WTC11 (cell line): ENCODE data around the gene POGK. TPM values are rescaled to one million over a fixed set of nuclear protein-coding genes. Genes with fewer than 3 reads are reported as not detected.

Source experiments
- ATAC-seq: fragments of 200-7000 bp; cut with Tn5 transposase; 2 replicates; pipeline ENCODE4 v1.10.0; 2021; ENCODE audit warnings: mild to moderate bottlenecking, moderate library complexity
- CTCF ChIA-PET: fragments of 300-600 bp; sonication (Branson Sonifier 250); formaldehyde crosslinking; loops from one replicate; lab custom pipeline; 2021; ENCODE audit warnings: antibody characterized with exemption; lab: Charles Lee
- POLR2A ChIA-PET: fragments of 350-600 bp; sonication (Branson Sonifier 250); formaldehyde crosslinking; loops from one replicate; lab custom pipeline; 2021; ENCODE audit warnings: antibody characterized with exemption; lab: Charles Lee
- DNase-seq: peaks from one replicate; pipeline ENCODE4 v3.0.0; 2021; ENCODE audit warnings: low spot score
- H3K27ac Mint-ChIP-seq: 2 replicates; pipeline ENCODE4 v1.8.0; 2021; ENCODE audit warnings: mixed read lengths
- H3K27me3 Mint-ChIP-seq: 2 replicates; pipeline ENCODE4 v1.8.0; 2021; ENCODE audit warnings: low read depth, mild to moderate bottlenecking, moderate library complexity, mixed read lengths
- H3K36me3 Mint-ChIP-seq: 2 replicates; pipeline ENCODE4 v1.8.0; 2021; ENCODE audit warnings: mixed read lengths
- H3K4me1 Mint-ChIP-seq: 2 replicates; pipeline ENCODE4 v1.8.0; 2022; ENCODE audit warnings: mixed read lengths
- H3K4me3 Mint-ChIP-seq: 2 replicates; pipeline ENCODE4 v1.8.0; 2021; ENCODE audit warnings: mild to moderate bottlenecking, moderate library complexity, mixed read lengths
- H3K9me3 Mint-ChIP-seq: 2 replicates; pipeline ENCODE4 v1.8.0; 2021; ENCODE audit warnings: mixed read lengths
- AR ChIP-seq: fragments of 250-450 bp; sonication (Bioruptor Pico); IDR thresholded peaks from 2 replicates; pipeline ENCODE4 v1.9.0; 2021; ENCODE audit warnings: mild to moderate bottlenecking
- CDX4 ChIP-seq: fragments of 250-450 bp; sonication (Bioruptor Pico); IDR thresholded peaks from 2 replicates; pipeline ENCODE4 v1.9.0; 2021; ENCODE audit warnings: moderate library complexity, mild to moderate bottlenecking, inconsistent platforms, borderline replicate concordance
- CREB1 ChIP-seq: sonication (generic); formaldehyde crosslinking; IDR thresholded peaks from 2 replicates; pipeline ENCODE4 v1.8.0; 2023; ENCODE audit warnings: mild to moderate bottlenecking, missing genetic modification reagents
- CREM ChIP-seq: sonication (generic); formaldehyde crosslinking; IDR thresholded peaks from 2 replicates; pipeline ENCODE4 v1.8.1; 2022; ENCODE audit warnings: mild to moderate bottlenecking, missing genetic modification reagents, moderate library complexity
- FOXP1 ChIP-seq: sonication (generic); formaldehyde crosslinking; IDR thresholded peaks from 2 replicates; pipeline ENCODE4 v1.8.0; 2022; ENCODE audit warnings: missing genetic modification reagents, mild to moderate bottlenecking, moderate library complexity, borderline replicate concordance
- FOXP4 ChIP-seq: sonication (generic); formaldehyde crosslinking; IDR thresholded peaks from 2 replicates; pipeline ENCODE4 v1.8.0; 2022; ENCODE audit warnings: mild to moderate bottlenecking, missing genetic modification reagents
- GABPB1 ChIP-seq: sonication (generic); formaldehyde crosslinking; IDR thresholded peaks from 2 replicates; pipeline ENCODE4 v1.8.1; 2023; ENCODE audit warnings: mild to moderate bottlenecking, missing genetic modification reagents
- IRF2 ChIP-seq: sonication (generic); formaldehyde crosslinking; IDR thresholded peaks from 2 replicates; pipeline ENCODE4 v1.8.0; 2022; ENCODE audit warnings: low read depth, missing genetic modification reagents, borderline replicate concordance
- JAZF1 ChIP-seq: fragments of 250-450 bp; sonication (Bioruptor Pico); IDR thresholded peaks from 2 replicates; pipeline ENCODE4 v1.9.0; 2021; ENCODE audit warnings: moderate library complexity, mild to moderate bottlenecking, inconsistent platforms
- JUN ChIP-seq: sonication (generic); formaldehyde crosslinking; IDR thresholded peaks from 2 replicates; pipeline ENCODE4 v1.8.0; 2023; ENCODE audit warnings: mild to moderate bottlenecking, missing genetic modification reagents
- MAX ChIP-seq: sonication (generic); formaldehyde crosslinking; IDR thresholded peaks from 2 replicates; pipeline ENCODE4 v1.8.0; 2022; ENCODE audit warnings: mild to moderate bottlenecking, missing genetic modification reagents
- MXD4 ChIP-seq: fragments of 250-450 bp; sonication (Bioruptor Pico); IDR thresholded peaks from 2 replicates; pipeline ENCODE4 v1.8.0; 2021; ENCODE audit warnings: mild to moderate bottlenecking, moderate library complexity, borderline replicate concordance
- MYBL2 ChIP-seq: sonication (generic); formaldehyde crosslinking; IDR thresholded peaks from 2 replicates; pipeline ENCODE4 v1.8.1; 2023; ENCODE audit warnings: mild to moderate bottlenecking, moderate library complexity, missing genetic modification reagents
- OVOL2 ChIP-seq: fragments of 250-450 bp; sonication (Bioruptor Pico); IDR thresholded peaks from 2 replicates; pipeline ENCODE4 v1.9.0; 2021; ENCODE audit warnings: mild to moderate bottlenecking, borderline replicate concordance
- SMAD4 ChIP-seq: sonication (generic); formaldehyde crosslinking; IDR thresholded peaks from 2 replicates; pipeline ENCODE4 v1.8.0; 2022; ENCODE audit warnings: mild to moderate bottlenecking, missing genetic modification reagents
- SOX15 ChIP-seq: fragments of 250-450 bp; sonication (Bioruptor Pico); IDR thresholded peaks from 2 replicates; pipeline ENCODE4 v1.9.0; 2021; ENCODE audit warnings: mild to moderate bottlenecking
- SP1 ChIP-seq: sonication (generic); formaldehyde crosslinking; conservative IDR thresholded peaks from 2 replicates; pipeline ENCODE4 v1.8.1; 2022; ENCODE audit warnings: missing genetic modification reagents
- TCF7 ChIP-seq: sonication (generic); formaldehyde crosslinking; IDR thresholded peaks from 2 replicates; pipeline ENCODE4 v1.8.0; 2022; ENCODE audit warnings: mild to moderate bottlenecking, low read depth, missing genetic modification reagents, moderate library complexity
- TEAD4 ChIP-seq: sonication (generic); formaldehyde crosslinking; IDR thresholded peaks from 2 replicates; pipeline ENCODE4 v1.8.0; 2022; ENCODE audit warnings: mild to moderate bottlenecking, missing genetic modification reagents
- TP53 ChIP-seq: sonication (generic); formaldehyde crosslinking; IDR thresholded peaks from 2 replicates; pipeline ENCODE4 v1.8.1; 2023; ENCODE audit warnings: mild to moderate bottlenecking, missing genetic modification reagents
- ZNF138 ChIP-seq: sonication (generic); formaldehyde crosslinking; conservative IDR thresholded peaks from 2 replicates; pipeline ENCODE4 v1.8.1; 2022; ENCODE audit warnings: mild to moderate bottlenecking, moderate library complexity, missing genetic modification reagents
- ZNF671 ChIP-seq: fragments of 250-450 bp; sonication (Bioruptor Pico); IDR thresholded peaks from 2 replicates; pipeline ENCODE4 v1.8.0; 2021; ENCODE audit warnings: mild to moderate bottlenecking
- total RNA-seq: library from RNA; stranded (reverse); gene quantifications from 3 replicates; pipeline ENCODE4 v1.2.3, GENCODE V29; 2021
- TF ChIP-seq, protein P1 (sequence below): sonication (generic); formaldehyde crosslinking; IDR thresholded peaks from 2 replicates; pipeline ENCODE4 v1.8.1; 2023; ENCODE audit warnings: mild to moderate bottlenecking, missing genetic modification reagents
- TF ChIP-seq, protein P2 (sequence below): sonication (generic); formaldehyde crosslinking; IDR thresholded peaks from 2 replicates; pipeline ENCODE4 v1.8.0; 2023; ENCODE audit warnings: missing genetic modification reagents

POGK gene
- total RNA-seq, 1 experiment from 2014 or later: 33.1 TPM

DNA sequence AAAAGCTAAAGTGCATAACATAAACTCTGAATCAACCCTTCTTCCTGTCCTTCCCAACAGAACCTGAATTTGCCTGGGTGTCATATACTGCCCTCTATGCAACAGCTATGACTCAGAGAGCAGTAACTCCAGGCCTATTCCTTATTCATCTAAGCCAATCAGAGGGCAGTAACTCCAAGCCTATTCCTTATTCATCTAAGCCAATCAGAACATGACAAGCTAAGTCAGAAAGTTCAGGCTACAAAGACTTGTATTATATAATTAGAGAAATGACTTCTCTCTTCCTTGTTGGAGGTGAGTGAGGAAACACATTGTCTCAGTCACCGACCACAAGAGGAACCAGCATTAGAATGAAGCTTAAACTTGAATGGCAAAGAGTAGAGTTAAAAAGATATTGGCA lies 63.0 kb downstream of the POGK start (continued):
- TF ChIP-seq IRF2 (CRISPR knock-in tag) (no peak), MXD4 (no peak), SMAD4 (CRISPR knock-in tag) (no peak), OVOL2 (CRISPR knock-in tag) (no peak), TEAD4 (no peak), FOXP1 (CRISPR knock-in tag) (no peak), CREM (CRISPR knock-in tag) (no peak), MAX (CRISPR knock-in tag) (no peak), TCF7 (CRISPR knock-in tag) (no peak), FOXP4 (CRISPR knock-in tag) (no peak), SP1 (no peak)
- TF ChIP-seq, protein P1, sequence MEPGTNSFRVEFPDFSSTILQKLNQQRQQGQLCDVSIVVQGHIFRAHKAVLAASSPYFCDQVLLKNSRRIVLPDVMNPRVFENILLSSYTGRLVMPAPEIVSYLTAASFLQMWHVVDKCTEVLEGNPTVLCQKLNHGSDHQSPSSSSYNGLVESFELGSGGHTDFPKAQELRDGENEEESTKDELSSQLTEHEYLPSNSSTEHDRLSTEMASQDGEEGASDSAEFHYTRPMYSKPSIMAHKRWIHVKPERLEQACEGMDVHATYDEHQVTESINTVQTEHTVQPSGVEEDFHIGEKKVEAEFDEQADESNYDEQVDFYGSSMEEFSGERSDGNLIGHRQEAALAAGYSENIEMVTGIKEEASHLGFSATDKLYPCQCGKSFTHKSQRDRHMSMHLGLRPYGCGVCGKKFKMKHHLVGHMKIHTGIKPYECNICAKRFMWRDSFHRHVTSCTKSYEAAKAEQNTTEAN (CRISPR knock-in tag): no peak

- no peak for DNase-seq
- Mint-ChIP-seq H3K4me1 (0 out of 2 replicates have a peak, but pooled peaks cover 3% of the 10 kb centered on the region), H3K27me3 (no peaks in the 10 kb centered on the region; the same call in none of the 2 replicates), H3K36me3 (peaks cover 4% of the 10 kb centered on the region), H3K9me3 (peaks cover 5% of the 10 kb centered on the region), H3K27ac (no peak overlapping the region), H3K4me3 (no peak overlapping the region)
- no peak for TF ChIP-seq TP53
- CTCF ChIA-PET: interaction anchor here (1.2 kb wide), 1 partner anchor 19 kb away, joined by 3 read pairs; no protein-coding TSS in a partner anchor
- no peak for ATAC-seq
- POLR2A ChIA-PET: no interaction called here
Measured at GRCh38 chr1:166903232-166903631, 64.0 kb downstream of the POGK start.

DNA sequence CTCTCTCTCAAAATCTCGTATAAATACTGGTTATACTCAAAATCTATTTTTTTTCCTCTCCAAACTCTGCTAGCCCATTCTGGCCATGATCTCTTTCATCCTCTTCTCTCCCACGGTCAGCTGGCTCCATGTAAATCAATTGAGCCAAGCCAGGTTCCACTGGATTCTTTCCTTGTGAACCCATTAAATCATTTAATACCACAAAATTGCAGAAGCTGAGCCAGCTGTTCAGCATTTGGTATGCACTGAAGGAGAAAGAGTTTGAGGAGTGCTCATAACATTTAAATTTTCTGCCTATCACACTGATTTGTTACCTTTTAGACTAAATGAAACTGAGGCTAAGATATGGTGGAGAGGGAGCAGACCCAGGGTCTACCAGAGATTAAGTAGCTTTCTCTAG lies 65.9 kb downstream of the POGK start:
- no peak for DNase-seq
- no peak for ATAC-seq
- no peak overlapping the region for H3K27ac Mint-ChIP-seq
- 0 out of 2 replicates have a peak, but pooled peaks cover 3% of the 10 kb centered on the region for H3K4me1 Mint-ChIP-seq
- no peaks in the 10 kb centered on the region for H3K9me3 Mint-ChIP-seq
- no peak overlapping the region for H3K4me3 Mint-ChIP-seq
- no peaks in the 10 kb centered on the region for H3K36me3 Mint-ChIP-seq
- no peaks in the 10 kb centered on the region; the same call in 1 of the 2 replicates for H3K27me3 Mint-ChIP-seq
- CTCF ChIA-PET: interaction anchor here (2.0 to 12.5 kb wide), 2 partner anchors 151 to 315 kb away, joined by 12 to 400 read pairs; partner anchors contain the start of gene POU2F1
- TF ChIP-seq JAZF1 (CRISPR knock-in tag) (no peak), ZNF138 (CRISPR knock-in tag) (no peak), MYBL2 (no peak)
- POLR2A ChIA-PET: no interaction called here

DNA sequence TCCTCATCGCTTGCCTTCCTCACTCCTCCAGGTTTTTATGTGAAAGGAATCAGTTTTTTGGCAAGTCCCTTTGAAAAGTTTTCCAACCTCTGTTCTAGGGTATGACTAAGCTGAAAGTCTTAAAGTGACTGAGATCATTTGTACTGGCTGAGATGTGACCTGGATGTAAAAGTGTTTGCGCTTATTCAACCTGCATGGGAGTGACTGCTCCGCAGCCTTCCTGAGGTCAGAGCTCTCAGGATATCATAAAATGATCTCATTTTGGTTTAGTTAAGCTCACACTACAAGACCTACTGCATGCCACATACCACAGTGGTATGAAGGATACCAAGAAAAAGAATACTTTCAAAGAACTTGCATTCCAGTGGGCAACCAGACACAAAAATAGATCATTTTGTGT lies 66.6 kb downstream of the POGK start:
- Mint-ChIP-seq H3K27me3 (no peaks in the 10 kb centered on the region; the same call in 1 of the 2 replicates), H3K36me3 (peaks cover 2% of the 10 kb centered on the region), H3K27ac (no peak overlapping the region), H3K4me3 (no peak overlapping the region), H3K9me3 (peaks cover 5% of the 10 kb centered on the region), H3K4me1 (0 out of 2 replicates have a peak, but pooled peaks cover 3% of the 10 kb centered on the region)
- ChIA-PET CTCF (interaction anchor here (2.0 to 12.5 kb wide), 2 partner anchors 151 to 314 kb away, joined by 12 to 400 read pairs; partner anchors contain the start of gene POU2F1), POLR2A (no interaction called here)
- DNase-seq (no peak), ATAC-seq (no peak)
- TF ChIP-seq SOX15: no peak
- TF ChIP-seq, protein P2, sequence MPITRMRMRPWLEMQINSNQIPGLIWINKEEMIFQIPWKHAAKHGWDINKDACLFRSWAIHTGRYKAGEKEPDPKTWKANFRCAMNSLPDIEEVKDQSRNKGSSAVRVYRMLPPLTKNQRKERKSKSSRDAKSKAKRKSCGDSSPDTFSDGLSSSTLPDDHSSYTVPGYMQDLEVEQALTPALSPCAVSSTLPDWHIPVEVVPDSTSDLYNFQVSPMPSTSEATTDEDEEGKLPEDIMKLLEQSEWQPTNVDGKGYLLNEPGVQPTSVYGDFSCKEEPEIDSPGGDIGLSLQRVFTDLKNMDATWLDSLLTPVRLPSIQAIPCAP (CRISPR knock-in tag): no peak
- no peak for TF ChIP-seq JUN (CRISPR knock-in tag)
- no peak for TF ChIP-seq AR (CRISPR knock-in tag)
- no peak for TF ChIP-seq GABPB1 (CRISPR knock-in tag)
- TF ChIP-seq CDX4 (CRISPR knock-in tag): no peak
- TF ChIP-seq ZNF671 (CRISPR knock-in tag): no peak
- TF ChIP-seq CREB1 (CRISPR knock-in tag): no peak
